Brain pericyte (primary cell): ENCODE measurements around the gene NACA2.
"Not testable (repeated sequence)": the region's sequence is repeated elsewhere in the genome, so short reads cannot be mapped to it uniquely, and the experiment has no call there.

Experiments used
- DNase-seq: peaks from one replicate; pipeline ENCODE4 v3.0.0-alpha.2; 2012; ENCODE audit warnings: low read depth, low spot score

Gene NACA2

GRCh38 chr17:61575983-61576382 is 15.0 kb downstream of the NACA2 start:
- no peak for DNase-seq

- DNase-seq, result no peak
These were observed 15.6 kb downstream of the NACA2 start for GRCh38 chr17:61575352-61575975.

- peak; percentile 24 for DNase-seq
These were observed 16.3 kb downstream of the NACA2 start for GRCh38 chr17:61574542-61575351.

GRCh38 chr17:61572547-61572946 is 18.5 kb downstream of the NACA2 start:
- DNase-seq, result not testable (repeated sequence)

- no peak for DNase-seq
These were observed 19.4 kb downstream of the NACA2 start for GRCh38 chr17:61571624-61572023.

- DNase-seq, result no peak
These were observed 20.9 kb downstream of the NACA2 start for GRCh38 chr17:61570118-61570517.

- DNase-seq, result not testable (repeated sequence)
These were observed 21.5 kb downstream of the NACA2 start for GRCh38 chr17:61569525-61569924.

- DNase-seq, result no peak
These were observed 22.6 kb downstream of the NACA2 start for GRCh38 chr17:61568219-61569072.

- no peak for DNase-seq
These were observed 23.8 kb downstream of the NACA2 start for GRCh38 chr17:61567045-61567802.

- not testable (repeated sequence) for DNase-seq
These were observed 24.6 kb downstream of the NACA2 start for GRCh38 chr17:61566448-61566847.

GRCh38 chr17:61565850-61566249 is 25.2 kb downstream of the NACA2 start:
- not testable (repeated sequence) for DNase-seq

- DNase-seq, result no peak
These were observed 25.8 kb downstream of the NACA2 start for GRCh38 chr17:61565213-61565612.

GRCh38 chr17:61562287-61562686 is 28.7 kb downstream of the NACA2 start:
- DNase-seq, result no peak

GRCh38 chr17:61561354-61561753 is 29.7 kb downstream of the NACA2 start:
- no peak for DNase-seq

GRCh38 chr17:61560071-61560470 is 30.9 kb downstream of the NACA2 start:
- DNase-seq, result no peak

- no peak for DNase-seq
These were observed 34.5 kb downstream of the NACA2 start for GRCh38 chr17:61556224-61557188.

GRCh38 chr17:61555127-61555566 is 35.9 kb downstream of the NACA2 start:
- no peak for DNase-seq

GRCh38 chr17:61554209-61554608 is 36.8 kb downstream of the NACA2 start:
- DNase-seq, result no peak

- not testable (repeated sequence) for DNase-seq
These were observed 38.5 kb downstream of the NACA2 start for GRCh38 chr17:61552560-61552959.

- DNase-seq, result no peak
These were observed 39.7 kb downstream of the NACA2 start for GRCh38 chr17:61551255-61551742.
